ENCODE data around the gene SOS2. TPM values are rescaled to one million over a fixed set of nuclear protein-coding genes. Genes with fewer than 3 reads are reported as not detected.

Gene SOS2
- total and polyA plus RNA-seq, 2 experiments from 2014 or later: 2.6 to 13.7 TPM

GRCh38 chr14:50110323-50111037, 120.9 kb downstream of the SOS2 start:
- no peak overlapping the region for H3K9ac ChIP-seq
- peaks cover 11% of the 10 kb centered on the region; the same call in 1 of the 2 replicates for H3K4me1 ChIP-seq (ENCODE audit: insufficient read depth)
- H2AFZ ChIP-seq: no peak overlapping the region
- H3K36me3 ChIP-seq (ENCODE audit: low read depth): peaks cover 52% of the 10 kb centered on the region
- H3K27me3 ChIP-seq (replicated peaks; ENCODE audit: insufficient read depth): no peaks in the 10 kb centered on the region
- no peak for TF ChIP-seq EZH2phosphoT487 (IDR thresholded peaks at IDR 0.05; ENCODE audit: insufficient read depth, low read depth)
- TF ChIP-seq EZH2 (IDR thresholded peaks at IDR 0.05; ENCODE audit: insufficient read depth, poor library complexity, severe bottlenecking): no peak
- no peaks in the 10 kb centered on the region for H4K20me1 ChIP-seq (ENCODE audit: insufficient read depth)
- H3K4me3 ChIP-seq: no peak overlapping the region
- peaks cover 47% of the 10 kb centered on the region for H3F3A ChIP-seq (ENCODE audit: insufficient read depth)
- DNase-seq: no peak
- no peaks in the 10 kb centered on the region for H3K9me2 ChIP-seq (ENCODE audit: insufficient read depth)
- 95 to 97% methylated on average over 4 of the region's 4 CpGs for WGBS, 2 experiments (ENCODE audit: low coverage in 1 of 2, low lambda C conversion rate in 2 of 2, missing lambda C conversion rate in 2 of 2)
- no peaks in the 10 kb centered on the region for H3K9me3 ChIP-seq (ENCODE audit: low read depth)
- H3K79me2 ChIP-seq (ENCODE audit: insufficient read depth): peaks cover 53% of the 10 kb centered on the region
- H3K27ac ChIP-seq: no peak overlapping the region
- no peak overlapping the region for H3K4me2 ChIP-seq (ENCODE audit: unreplicated experiment)
- in situ Hi-C loops (cut with MboI): no loop called here

- H3K4me3 ChIP-seq: no peak overlapping the region
- H3K4me1 ChIP-seq (ENCODE audit: insufficient read depth): peaks cover 4% of the 10 kb centered on the region; the same call in 1 of the 2 replicates
- H3K4me2 ChIP-seq (ENCODE audit: unreplicated experiment): no peak overlapping the region
- H3K27me3 ChIP-seq (replicated peaks; ENCODE audit: insufficient read depth): no peaks in the 10 kb centered on the region
- DNase-seq: peak; percentile 61
- peaks cover 51% of the 10 kb centered on the region for H3F3A ChIP-seq (ENCODE audit: insufficient read depth)
- 74% methylated on average over 6 of the region's 6 CpGs for WGBS, 2 experiments (ENCODE audit: low coverage in 1 of 2, low lambda C conversion rate in 2 of 2, missing lambda C conversion rate in 2 of 2)
- H3K79me2 ChIP-seq (ENCODE audit: insufficient read depth): peaks cover 42% of the 10 kb centered on the region
- in situ Hi-C loops (cut with MboI): no loop called here
- H3K9me3 ChIP-seq (ENCODE audit: low read depth): no peaks in the 10 kb centered on the region
- peaks cover 48% of the 10 kb centered on the region for H3K36me3 ChIP-seq (ENCODE audit: low read depth)
- H3K9me2 ChIP-seq (ENCODE audit: insufficient read depth): no peaks in the 10 kb centered on the region
- no peak overlapping the region for H2AFZ ChIP-seq
- no peak overlapping the region for H3K9ac ChIP-seq
- H3K27ac ChIP-seq: no peak overlapping the region
- TF ChIP-seq EZH2 (IDR thresholded peaks at IDR 0.05; ENCODE audit: insufficient read depth, poor library complexity, severe bottlenecking) (no peak), EZH2phosphoT487 (IDR thresholded peaks at IDR 0.05; ENCODE audit: insufficient read depth, low read depth) (no peak)
- no peaks in the 10 kb centered on the region for H4K20me1 ChIP-seq (ENCODE audit: insufficient read depth)
Observed at GRCh38 chr14:50109342-50109741, 122.0 kb downstream of the SOS2 start.

GRCh38 chr14:50107850-50108249, 123.5 kb downstream of the SOS2 start:
- H3K27me3 ChIP-seq (replicated peaks; ENCODE audit: insufficient read depth): no peaks in the 10 kb centered on the region
- no peak overlapping the region for H3K4me3 ChIP-seq
- no peak overlapping the region for H2AFZ ChIP-seq
- no peaks in the 10 kb centered on the region for H3K9me2 ChIP-seq (ENCODE audit: insufficient read depth)
- H3K36me3 ChIP-seq (ENCODE audit: low read depth): peaks cover 37% of the 10 kb centered on the region
- TF ChIP-seq EZH2phosphoT487 (IDR thresholded peaks at IDR 0.05; ENCODE audit: insufficient read depth, low read depth): no peak
- no peak for TF ChIP-seq EZH2 (IDR thresholded peaks at IDR 0.05; ENCODE audit: insufficient read depth, poor library complexity, severe bottlenecking)
- DNase-seq: no peak
- H3F3A ChIP-seq (ENCODE audit: insufficient read depth): peaks cover 58% of the 10 kb centered on the region
- no peak overlapping the region for H3K9ac ChIP-seq
- 80 to 92% methylated on average over 2 of the region's 2 CpGs for WGBS, 2 experiments (ENCODE audit: low coverage in 1 of 2, low lambda C conversion rate in 2 of 2, missing lambda C conversion rate in 2 of 2)
- peaks cover 29% of the 10 kb centered on the region for H3K79me2 ChIP-seq (ENCODE audit: insufficient read depth)
- H3K9me3 ChIP-seq (ENCODE audit: low read depth): no peaks in the 10 kb centered on the region
- no peaks in the 10 kb centered on the region for H4K20me1 ChIP-seq (ENCODE audit: insufficient read depth)
- H3K27ac ChIP-seq: no peak overlapping the region
- no peak overlapping the region for H3K4me2 ChIP-seq (ENCODE audit: unreplicated experiment)
- in situ Hi-C loops (cut with MboI): no loop called here
- H3K4me1 ChIP-seq (ENCODE audit: insufficient read depth): 0 out of 2 replicates have a peak, but pooled peaks cover 3% of the 10 kb centered on the region

- Histone ChIP-seq H3K27ac (no peak overlapping the region), H4K20me1 (ENCODE audit: insufficient read depth) (no peaks in the 10 kb centered on the region), H3K4me1 (ENCODE audit: insufficient read depth) (0 out of 2 replicates have a peak, but pooled peaks cover 3% of the 10 kb centered on the region), H3F3A (ENCODE audit: insufficient read depth) (peaks cover 55% of the 10 kb centered on the region), H3K36me3 (ENCODE audit: low read depth) (peaks cover 20% of the 10 kb centered on the region), H3K9me2 (ENCODE audit: insufficient read depth) (no peaks in the 10 kb centered on the region), H3K4me3 (no peak overlapping the region), H3K27me3 (replicated peaks; ENCODE audit: insufficient read depth) (no peaks in the 10 kb centered on the region), H2AFZ (no peak overlapping the region), H3K4me2 (ENCODE audit: unreplicated experiment) (no peak overlapping the region), H3K9ac (no peak overlapping the region), H3K9me3 (ENCODE audit: low read depth) (no peaks in the 10 kb centered on the region), H3K79me2 (ENCODE audit: insufficient read depth) (peaks cover 15% of the 10 kb centered on the region)
- no peak for TF ChIP-seq EZH2phosphoT487 (IDR thresholded peaks at IDR 0.05; ENCODE audit: insufficient read depth, low read depth)
- no peak for TF ChIP-seq EZH2 (IDR thresholded peaks at IDR 0.05; ENCODE audit: insufficient read depth, poor library complexity, severe bottlenecking)
- in situ Hi-C loops (cut with MboI): no loop called here
- 44 to 50% methylated on average over 4 of the region's 4 CpGs for WGBS, 2 experiments (ENCODE audit: low coverage in 1 of 2, low lambda C conversion rate in 2 of 2, missing lambda C conversion rate in 2 of 2)
- DNase-seq: peak; percentile 19
Observed at GRCh38 chr14:50106178-50106577, 125.2 kb downstream of the SOS2 start.
